DOHH2 (cell line): ENCODE measurements around the gene RNLS.

Experiments
- H3F3A ChIP-seq: fragments of 200-600 bp; sonication (generic), shearing (Covaris generic); 2 replicates; pipeline ENCODE4 v1.6.0; 2016; ENCODE audit warnings: antibody characterized with exemption, mild to moderate bottlenecking; ENCODE audit not compliant: control insufficient read depth, insufficient read depth
- H3K27ac ChIP-seq: fragments of 200-600 bp; sonication (generic); 2 replicates; pipeline ENCODE4 v1.5.1; 2014; ENCODE audit warnings: low read depth, mild to moderate bottlenecking, low read length, moderate library complexity
- H3K27me3 ChIP-seq: fragments of 200-600 bp; sonication (generic); 2 replicates; pipeline ENCODE4 v1.6.1; 2014; ENCODE audit warnings: mild to moderate bottlenecking, low read length, mixed read lengths; ENCODE audit not compliant: control insufficient read depth
- H3K36me3 ChIP-seq: fragments of 200-600 bp; sonication (generic); 2 replicates; pipeline ENCODE4 v1.6.1; 2014; ENCODE audit warnings: mild to moderate bottlenecking, low read length, moderate library complexity, mixed read lengths; ENCODE audit not compliant: control insufficient read depth
- H3K4me1 ChIP-seq: fragments of 200-600 bp; sonication (generic); 2 replicates; pipeline ENCODE4 v1.6.1; 2014; ENCODE audit warnings: mild to moderate bottlenecking, low read length, mixed read lengths; ENCODE audit not compliant: control insufficient read depth
- H3K4me2 ChIP-seq: fragments of 200-600 bp; sonication (generic); 2 replicates; pipeline ENCODE4 v1.6.0; 2014; ENCODE audit warnings: mild to moderate bottlenecking, low read length, moderate library complexity
- H3K4me3 ChIP-seq: fragments of 200-600 bp; sonication (generic); 2 replicates; pipeline ENCODE4 v1.5.1; 2014; ENCODE audit warnings: mild to moderate bottlenecking, low read length, mixed read lengths
- H3K79me2 ChIP-seq: fragments of 200-600 bp; sonication (generic); 2 replicates; pipeline ENCODE4 v1.6.1; 2014; ENCODE audit warnings: mild to moderate bottlenecking, low read length, mixed read lengths; ENCODE audit not compliant: control insufficient read depth
- H3K9me2 ChIP-seq: fragments of 200-600 bp; sonication (generic); replicated peaks from 2 replicates; pipeline ENCODE4 v1.6.1; 2014; ENCODE audit warnings: mild to moderate bottlenecking, low read length, mixed read lengths; ENCODE audit not compliant: control insufficient read depth
- H3K9me3 ChIP-seq: fragments of 200-600 bp; sonication (generic); 2 replicates; pipeline ENCODE4 v1.6.1; 2014; ENCODE audit warnings: antibody characterized with exemption, low read length, mixed read lengths; ENCODE audit not compliant: control insufficient read depth, insufficient read depth
- H4K20me1 ChIP-seq: fragments of 200-600 bp; sonication (generic); 2 replicates; pipeline ENCODE4 v1.6.0; 2014; ENCODE audit warnings: low read depth, mild to moderate bottlenecking, antibody characterized with exemption, low read length, moderate library complexity; ENCODE audit not compliant: control insufficient read depth, insufficient read depth
- EZH2phosphoT487 ChIP-seq: fragments of 200-600 bp; sonication (generic); IDR thresholded peaks from 2 replicates; pipeline ENCODE4 v1.6.1; 2017; ENCODE audit warnings: borderline replicate concordance, mild to moderate bottlenecking, antibody characterized with exemption, low read length, moderate library complexity, mixed read lengths
- TF ChIP-seq, protein P1 (sequence below): fragments of 200-600 bp; sonication (generic); IDR thresholded peaks from one replicate; pipeline ENCODE4 v1.5.1; 2014; ENCODE audit warnings: antibody characterized with exemption, mild to moderate bottlenecking, low read depth, low read length; ENCODE audit not compliant: poor library complexity, severe bottlenecking

The RNLS gene

DNA sequence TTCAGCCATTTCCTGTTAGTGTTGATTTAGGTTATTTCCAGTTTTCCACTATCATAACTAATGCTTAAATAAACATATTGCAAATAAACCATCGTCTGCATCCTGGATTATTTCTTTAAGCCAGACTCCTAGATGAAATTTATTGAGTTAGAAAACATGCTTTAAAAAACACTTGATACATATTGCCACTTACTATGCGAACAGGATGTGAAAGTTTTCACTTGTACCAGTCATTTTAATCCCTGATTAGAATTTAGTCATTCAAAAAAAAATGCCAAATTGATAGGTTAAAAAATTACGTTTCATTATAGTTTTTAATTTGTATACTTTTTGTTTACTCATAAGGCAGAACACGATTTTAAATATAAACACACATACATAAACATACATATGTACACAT lies 309.6 kb downstream of the RNLS start:
- TF ChIP-seq EZH2phosphoT487 = no peak
- TF ChIP-seq, protein P1, sequence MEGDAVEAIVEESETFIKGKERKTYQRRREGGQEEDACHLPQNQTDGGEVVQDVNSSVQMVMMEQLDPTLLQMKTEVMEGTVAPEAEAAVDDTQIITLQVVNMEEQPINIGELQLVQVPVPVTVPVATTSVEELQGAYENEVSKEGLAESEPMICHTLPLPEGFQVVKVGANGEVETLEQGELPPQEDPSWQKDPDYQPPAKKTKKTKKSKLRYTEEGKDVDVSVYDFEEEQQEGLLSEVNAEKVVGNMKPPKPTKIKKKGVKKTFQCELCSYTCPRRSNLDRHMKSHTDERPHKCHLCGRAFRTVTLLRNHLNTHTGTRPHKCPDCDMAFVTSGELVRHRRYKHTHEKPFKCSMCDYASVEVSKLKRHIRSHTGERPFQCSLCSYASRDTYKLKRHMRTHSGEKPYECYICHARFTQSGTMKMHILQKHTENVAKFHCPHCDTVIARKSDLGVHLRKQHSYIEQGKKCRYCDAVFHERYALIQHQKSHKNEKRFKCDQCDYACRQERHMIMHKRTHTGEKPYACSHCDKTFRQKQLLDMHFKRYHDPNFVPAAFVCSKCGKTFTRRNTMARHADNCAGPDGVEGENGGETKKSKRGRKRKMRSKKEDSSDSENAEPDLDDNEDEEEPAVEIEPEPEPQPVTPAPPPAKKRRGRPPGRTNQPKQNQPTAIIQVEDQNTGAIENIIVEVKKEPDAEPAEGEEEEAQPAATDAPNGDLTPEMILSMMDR = no peak
- Histone ChIP-seq H3K9me3 (no peaks in the 10 kb centered on the region), H3K4me3 (no peak overlapping the region), H3F3A (no peaks in the 10 kb centered on the region), H3K4me2 (no peak overlapping the region), H3K79me2 (no peaks in the 10 kb centered on the region), H3K36me3 (no peaks in the 10 kb centered on the region), H3K4me1 (peaks cover 25% of the 10 kb centered on the region), H3K27ac (no peak overlapping the region), H3K27me3 (no peaks in the 10 kb centered on the region), H3K9me2 (no peaks in the 10 kb centered on the region), H4K20me1 (no peaks in the 10 kb centered on the region)

DNA sequence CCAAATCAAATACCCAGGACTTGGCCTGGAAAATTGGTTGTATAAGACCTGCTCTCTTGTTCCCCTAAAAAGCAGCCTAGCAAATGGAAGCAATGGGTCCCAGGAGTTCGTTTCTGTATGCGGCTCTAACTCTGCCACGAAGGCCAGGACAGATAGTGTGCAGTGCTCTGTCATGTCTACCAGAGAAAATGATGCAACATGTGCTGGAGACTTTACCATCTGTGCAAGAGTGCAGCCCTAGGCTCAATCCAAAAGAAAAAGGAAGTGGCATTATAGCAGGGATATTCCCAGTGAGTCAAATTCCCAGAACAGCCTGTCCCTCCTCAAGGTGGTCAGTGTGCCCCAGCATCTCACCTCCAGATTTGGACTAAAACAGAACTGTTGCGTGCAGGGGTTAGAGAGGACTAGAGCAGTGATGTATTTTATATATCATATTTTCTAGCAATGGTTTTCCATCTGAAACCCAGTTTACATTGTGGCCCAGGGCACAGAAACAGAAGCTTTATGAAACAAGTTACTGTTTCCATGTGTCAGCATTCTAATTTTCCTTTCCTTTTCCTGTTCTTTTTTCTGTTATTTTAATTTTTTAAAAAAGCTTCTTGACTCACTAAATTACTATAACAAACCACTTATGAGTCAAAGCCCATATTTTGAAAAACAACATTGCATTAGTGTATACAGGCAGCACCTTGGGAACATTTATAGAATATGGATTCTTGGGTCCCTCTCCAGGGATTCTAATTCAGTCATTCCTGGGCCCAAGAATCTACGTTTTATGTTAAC lies 311.2 kb downstream of the RNLS start:
- Histone ChIP-seq H3K4me2 (peak overlapping the region; percentile 5; the same call in 1 of the 2 replicates), H3F3A (no peaks in the 10 kb centered on the region), H3K27me3 (no peaks in the 10 kb centered on the region), H3K9me2 (no peaks in the 10 kb centered on the region), H3K36me3 (no peaks in the 10 kb centered on the region), H3K79me2 (no peaks in the 10 kb centered on the region), H3K4me1 (peaks cover 25% of the 10 kb centered on the region), H4K20me1 (no peaks in the 10 kb centered on the region), H3K9me3 (no peaks in the 10 kb centered on the region), H3K4me3 (no peak overlapping the region), H3K27ac (no peak overlapping the region)
- TF ChIP-seq EZH2phosphoT487 = no peak
- TF ChIP-seq, protein P1 = no peak

DNA sequence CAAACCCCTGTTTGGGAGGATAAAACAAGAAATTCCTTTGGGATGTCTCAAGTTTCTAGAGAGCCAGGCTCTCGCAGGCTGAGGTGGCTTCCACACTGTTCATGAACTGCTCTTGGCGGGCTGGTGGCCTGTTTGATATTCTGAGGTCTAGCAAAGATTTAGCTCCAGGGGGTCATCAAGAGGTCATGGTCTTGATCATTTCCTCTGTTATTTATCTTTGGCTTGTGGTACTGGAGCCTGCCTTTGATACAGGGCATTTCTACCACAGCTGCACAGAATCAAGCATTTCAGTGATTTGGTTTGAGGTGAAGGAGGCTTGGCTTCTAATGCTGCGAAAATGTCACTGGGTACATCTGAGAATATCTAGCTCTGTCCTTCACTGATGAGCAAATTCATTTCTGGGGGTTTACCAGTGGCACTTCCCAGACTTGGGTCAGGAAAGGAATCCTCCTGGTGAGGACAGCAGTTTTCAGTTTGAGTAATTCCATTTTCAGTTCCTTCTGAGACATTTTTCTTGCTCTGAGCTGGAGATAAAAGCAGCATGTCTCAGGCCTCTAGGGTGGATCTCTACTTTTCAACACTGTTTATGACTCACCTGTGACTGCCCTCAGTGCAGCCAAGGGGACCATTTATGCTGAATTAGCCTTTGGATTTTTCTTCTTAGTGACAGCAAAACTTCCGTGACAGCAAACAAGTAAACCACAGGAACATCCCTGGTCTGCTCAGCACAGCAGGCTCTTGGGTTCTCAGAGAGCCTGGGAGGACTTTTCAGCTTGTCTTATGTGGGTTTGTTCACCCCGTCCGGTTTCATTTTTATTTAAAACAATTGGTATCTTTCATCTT lies 312.0 kb downstream of the RNLS start:
- H3K27ac ChIP-seq = no peak overlapping the region
- no peaks in the 10 kb centered on the region for H3K36me3 ChIP-seq
- no peak for TF ChIP-seq EZH2phosphoT487
- TF ChIP-seq, protein P1 = no peak
- H3K27me3 ChIP-seq = no peaks in the 10 kb centered on the region
- no peaks in the 10 kb centered on the region for H3K79me2 ChIP-seq
- no peaks in the 10 kb centered on the region for H3K9me3 ChIP-seq
- no peak overlapping the region for H3K4me3 ChIP-seq
- no peaks in the 10 kb centered on the region for H3F3A ChIP-seq
- peaks cover 25% of the 10 kb centered on the region for H3K4me1 ChIP-seq
- H3K4me2 ChIP-seq = peak overlapping the region; percentile 5
- H3K9me2 ChIP-seq = no peaks in the 10 kb centered on the region
- H4K20me1 ChIP-seq = no peaks in the 10 kb centered on the region
